Erythroblast (primary cell): ENCODE data around the gene UNC79.

Experiments
- GATA1 ChIP-seq: IDR thresholded peaks from 2 replicates; pipeline ENCODE4 v1.6.1; 2011; ENCODE audit warnings: low read depth, mild to moderate bottlenecking, control low read depth, low read length, moderate library complexity
- POLR2A ChIP-seq: IDR thresholded peaks from 2 replicates; pipeline ENCODE4 v1.6.1; 2011; ENCODE audit warnings: mild to moderate bottlenecking, low read length

DNA sequence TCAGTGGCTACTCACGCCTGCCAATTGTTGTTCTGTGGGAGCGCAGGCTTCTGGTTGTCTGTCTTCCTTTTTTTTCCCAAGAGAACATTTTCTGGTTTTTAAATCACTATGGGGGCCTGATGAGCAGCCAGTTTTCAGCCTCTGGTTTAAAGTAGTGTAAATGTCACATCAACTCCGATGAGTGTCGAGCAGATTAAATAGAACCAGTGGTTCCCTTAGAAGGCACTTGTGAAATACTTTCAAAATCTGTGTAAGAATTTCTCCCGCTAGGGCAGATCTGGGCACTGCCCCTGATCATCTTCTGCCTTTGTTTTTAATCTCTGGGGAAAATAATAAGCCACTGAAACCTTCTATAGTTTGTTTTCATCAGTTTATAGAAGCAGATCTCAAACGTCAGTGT lies 227.1 kb downstream of the UNC79 start:
- TF ChIP-seq POLR2A (no peak), GATA1 (no peak)
